MM.1S (cell line): ENCODE data around the gene FUT7.

Experiments used
- DNase-seq: peaks from one replicate; pipeline ENCODE4 v3.0.0-alpha.2; 2015
- H2AFZ ChIP-seq: fragments of 300-600 bp; sonication (generic); 2 replicates; pipeline ENCODE4 v1.6.0; 2016; ENCODE audit warnings: antibody characterized with exemption, low read length
- H3F3A ChIP-seq: fragments of 300-600 bp; sonication (generic); 2 replicates; pipeline ENCODE4 v1.6.1; 2016; ENCODE audit warnings: mild to moderate bottlenecking, antibody characterized with exemption, low read length, moderate library complexity, mixed read lengths; ENCODE audit not compliant: insufficient read depth
- H3K27ac ChIP-seq: fragments of 300-600 bp; sonication (generic); 2 replicates; pipeline ENCODE4 v1.5.1; 2016; ENCODE audit warnings: mild to moderate bottlenecking, low read length
- H3K27me3 ChIP-seq: fragments of 300-600 bp; sonication (generic); replicated peaks from 2 replicates; pipeline ENCODE4 v1.6.0; 2016; ENCODE audit warnings: low read length; ENCODE audit not compliant: insufficient read depth
- H3K36me3 ChIP-seq: fragments of 300-600 bp; sonication (generic); replicated peaks from 2 replicates; pipeline ENCODE4 v1.6.1; 2016; ENCODE audit warnings: mild to moderate bottlenecking, low read length, mixed read lengths; ENCODE audit not compliant: insufficient read depth
- H3K4me1 ChIP-seq: fragments of 300-600 bp; sonication (generic); 2 replicates; pipeline ENCODE4 v1.6.1; 2016; ENCODE audit warnings: low read length, mixed read lengths
- H3K4me2 ChIP-seq: fragments of 300-600 bp; sonication (generic); 2 replicates; pipeline ENCODE4 v1.6.0; 2016; ENCODE audit warnings: low read depth, low read length
- H3K4me3 ChIP-seq: fragments of 300-600 bp; sonication (generic); 2 replicates; pipeline ENCODE4 v1.5.1; 2016; ENCODE audit warnings: low read length, mixed read lengths
- H3K79me2 ChIP-seq: fragments of 300-600 bp; sonication (generic); 2 replicates; pipeline ENCODE4 v1.6.1; 2016; ENCODE audit warnings: mixed run types, low read length, mixed read lengths
- H3K9ac ChIP-seq: fragments of 300-600 bp; sonication (generic); 2 replicates; pipeline ENCODE4 v1.6.1; 2016; ENCODE audit warnings: low read length, mixed read lengths
- H3K9me2 ChIP-seq: fragments of 300-600 bp; sonication (generic); replicated peaks from 2 replicates; pipeline ENCODE4 v1.6.1; 2016; ENCODE audit warnings: mild to moderate bottlenecking, low read length, mixed read lengths; ENCODE audit not compliant: insufficient read depth
- H3K9me3 ChIP-seq: fragments of 300-600 bp; sonication (generic); replicated peaks from 2 replicates; pipeline ENCODE4 v1.6.1; 2016; ENCODE audit warnings: mild to moderate bottlenecking, low read length, mixed read lengths; ENCODE audit not compliant: insufficient read depth
- H4K20me1 ChIP-seq: fragments of 300-600 bp; sonication (generic); 2 replicates; pipeline ENCODE4 v1.6.1; 2016; ENCODE audit warnings: mild to moderate bottlenecking, low read length, moderate library complexity, mixed read lengths; ENCODE audit not compliant: insufficient read depth
- EZH2 ChIP-seq: fragments of 300-600 bp; sonication (generic); optimal IDR thresholded peaks from 2 replicates; pipeline ENCODE3; 2017; ENCODE audit warnings: low read depth, mild to moderate bottlenecking, antibody characterized with exemption, low read length, mixed read lengths
- EZH2phosphoT487 ChIP-seq: fragments of 300-600 bp; sonication (generic); IDR thresholded peaks from 2 replicates; pipeline ENCODE4 v1.6.1; 2018; ENCODE audit warnings: antibody characterized with exemption, low read length
- TF ChIP-seq, protein P1 (sequence below): fragments of 300-600 bp; sonication (generic); IDR thresholded peaks from 2 replicates; pipeline ENCODE4 v1.5.1; 2016; ENCODE audit warnings: antibody characterized with exemption, low read length, mixed read lengths

FUT7 gene

DNA sequence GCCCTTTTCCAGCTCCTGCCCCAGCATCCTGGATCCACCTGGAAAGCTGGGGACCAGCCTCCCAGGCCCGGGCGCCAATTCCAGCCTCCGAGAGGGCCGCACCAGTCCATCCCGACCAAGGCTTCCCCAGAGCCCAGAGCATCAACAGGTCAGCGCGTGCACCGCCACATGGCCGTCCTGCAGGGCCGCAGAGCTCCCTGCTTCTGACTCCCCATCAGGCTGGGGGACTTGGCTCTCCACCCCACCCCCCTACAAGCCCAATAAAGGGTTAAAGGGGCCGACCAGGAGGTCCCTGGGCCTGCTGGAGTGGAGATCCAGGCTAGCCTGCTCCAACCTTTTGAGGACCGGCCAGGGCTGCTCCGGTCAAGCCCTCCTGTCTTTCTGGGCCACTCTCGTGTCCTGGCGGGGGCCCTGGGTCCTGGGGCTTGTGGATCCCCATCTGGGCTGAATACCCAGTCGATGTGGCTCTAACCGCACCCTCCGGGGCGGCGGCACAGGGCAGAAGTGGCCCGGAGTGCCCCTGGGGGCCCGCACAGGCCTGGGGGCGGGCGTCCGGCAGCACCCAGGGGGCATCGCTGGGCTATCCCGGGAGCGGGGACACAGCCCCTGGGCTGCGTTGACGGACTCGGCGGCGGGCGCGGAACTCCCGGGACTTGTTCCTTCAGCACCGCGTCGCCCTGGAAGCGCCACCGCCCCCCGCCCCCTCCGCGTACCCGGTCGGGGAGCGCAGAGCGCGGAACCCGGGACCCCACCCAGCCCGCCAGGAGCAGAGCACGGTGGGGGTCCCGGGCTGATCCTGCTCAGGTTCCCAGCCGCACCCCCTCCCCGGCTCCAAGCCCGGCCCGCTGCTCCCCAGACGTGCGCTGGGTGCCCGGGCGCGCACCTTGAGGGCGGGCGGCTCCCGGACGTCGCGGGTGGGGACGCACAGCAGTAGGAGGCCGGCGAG, 21.4 kb upstream of the FUT7 start:
- H3K27ac ChIP-seq = no peak overlapping the region
- H3K36me3 ChIP-seq = no peaks in the 10 kb centered on the region
- H3K4me1 ChIP-seq = no peaks in the 10 kb centered on the region
- H3F3A ChIP-seq = no peaks in the 10 kb centered on the region
- DNase-seq = no peak
- no peaks in the 10 kb centered on the region for H3K79me2 ChIP-seq
- H3K4me3 ChIP-seq = peak overlapping the region; percentile 34
- no peaks in the 10 kb centered on the region for H4K20me1 ChIP-seq
- no peaks in the 10 kb centered on the region for H3K9me2 ChIP-seq
- H3K9ac ChIP-seq = no peak overlapping the region
- H2AFZ ChIP-seq = no peak overlapping the region
- H3K9me3 ChIP-seq = no peaks in the 10 kb centered on the region
- H3K27me3 ChIP-seq = peaks cover 74% of the 10 kb centered on the region
- TF ChIP-seq, protein P1, sequence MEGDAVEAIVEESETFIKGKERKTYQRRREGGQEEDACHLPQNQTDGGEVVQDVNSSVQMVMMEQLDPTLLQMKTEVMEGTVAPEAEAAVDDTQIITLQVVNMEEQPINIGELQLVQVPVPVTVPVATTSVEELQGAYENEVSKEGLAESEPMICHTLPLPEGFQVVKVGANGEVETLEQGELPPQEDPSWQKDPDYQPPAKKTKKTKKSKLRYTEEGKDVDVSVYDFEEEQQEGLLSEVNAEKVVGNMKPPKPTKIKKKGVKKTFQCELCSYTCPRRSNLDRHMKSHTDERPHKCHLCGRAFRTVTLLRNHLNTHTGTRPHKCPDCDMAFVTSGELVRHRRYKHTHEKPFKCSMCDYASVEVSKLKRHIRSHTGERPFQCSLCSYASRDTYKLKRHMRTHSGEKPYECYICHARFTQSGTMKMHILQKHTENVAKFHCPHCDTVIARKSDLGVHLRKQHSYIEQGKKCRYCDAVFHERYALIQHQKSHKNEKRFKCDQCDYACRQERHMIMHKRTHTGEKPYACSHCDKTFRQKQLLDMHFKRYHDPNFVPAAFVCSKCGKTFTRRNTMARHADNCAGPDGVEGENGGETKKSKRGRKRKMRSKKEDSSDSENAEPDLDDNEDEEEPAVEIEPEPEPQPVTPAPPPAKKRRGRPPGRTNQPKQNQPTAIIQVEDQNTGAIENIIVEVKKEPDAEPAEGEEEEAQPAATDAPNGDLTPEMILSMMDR = no peak
- no peak for TF ChIP-seq EZH2phosphoT487
- TF ChIP-seq EZH2 = no peak
- peak overlapping the region; percentile 70; the same call in 1 of the 2 replicates for H3K4me2 ChIP-seq

DNA sequence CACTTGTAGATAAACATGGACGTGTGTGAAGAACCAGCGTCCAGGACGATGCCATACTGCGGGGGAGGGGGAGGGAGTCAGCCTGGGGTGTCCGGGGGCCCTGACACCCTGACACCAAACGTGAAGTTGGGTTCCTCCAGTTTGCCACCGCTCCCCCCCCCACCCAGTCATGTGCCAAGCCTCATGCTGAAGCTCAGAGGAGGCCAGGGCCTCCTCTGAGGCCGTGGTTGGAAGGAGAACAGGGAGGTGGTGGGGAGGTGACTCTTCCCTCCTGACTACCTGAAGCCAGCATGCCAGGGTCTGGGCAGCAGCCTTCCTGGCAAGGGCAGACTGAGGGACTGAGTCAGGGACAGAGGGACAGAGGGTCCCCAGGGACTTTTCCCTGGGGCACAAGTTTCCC, 20.4 kb upstream of the FUT7 start:
- H3K9me3 ChIP-seq = no peaks in the 10 kb centered on the region
- H3K4me3 ChIP-seq = no peak overlapping the region
- H3F3A ChIP-seq = no peaks in the 10 kb centered on the region
- no peaks in the 10 kb centered on the region for H3K9me2 ChIP-seq
- H3K9ac ChIP-seq = no peak overlapping the region
- H3K79me2 ChIP-seq = no peaks in the 10 kb centered on the region
- H3K4me1 ChIP-seq = no peaks in the 10 kb centered on the region
- H3K27me3 ChIP-seq = peaks cover 73% of the 10 kb centered on the region
- no peaks in the 10 kb centered on the region for H3K36me3 ChIP-seq
- no peak overlapping the region for H3K27ac ChIP-seq
- no peak for DNase-seq
- TF ChIP-seq EZH2 = no peak
- no peak for TF ChIP-seq EZH2phosphoT487
- TF ChIP-seq, protein P1 = no peak
- no peaks in the 10 kb centered on the region for H4K20me1 ChIP-seq
- no peak overlapping the region for H3K4me2 ChIP-seq
- no peak overlapping the region for H2AFZ ChIP-seq

GRCh38 chr9:137051145-137051724, 19.3 kb upstream of the FUT7 start:
- H3K27ac ChIP-seq = no peak overlapping the region
- H3K9me3 ChIP-seq = no peaks in the 10 kb centered on the region
- H3K9ac ChIP-seq = no peak overlapping the region
- no peak overlapping the region for H3K4me2 ChIP-seq
- H2AFZ ChIP-seq = no peak overlapping the region
- peaks cover 76% of the 10 kb centered on the region for H3K27me3 ChIP-seq
- H3F3A ChIP-seq = no peaks in the 10 kb centered on the region
- H3K4me3 ChIP-seq = no peak overlapping the region
- H4K20me1 ChIP-seq = no peaks in the 10 kb centered on the region
- no peaks in the 10 kb centered on the region for H3K4me1 ChIP-seq
- DNase-seq = no peak
- no peaks in the 10 kb centered on the region for H3K79me2 ChIP-seq
- H3K9me2 ChIP-seq = no peaks in the 10 kb centered on the region
- no peaks in the 10 kb centered on the region for H3K36me3 ChIP-seq
- TF ChIP-seq EZH2phosphoT487 (no peak), EZH2 (no peak)
- TF ChIP-seq, protein P1 = no peak
